NCI-H82 treated with DMSO at 0.1 percent for 48 hours (cell line): ENCODE results near the gene ZNF580.
A peak's percentile ranks its signal among the peaks of the same experiment; 100 is the strongest.

ENCODE experiments used
- DNase-seq: peaks from one replicate; lab custom pipeline; 2025; ENCODE audit not compliant: unreplicated experiment; lab: John Stamatoyannopoulos, UW

The ZNF580 gene

DNA sequence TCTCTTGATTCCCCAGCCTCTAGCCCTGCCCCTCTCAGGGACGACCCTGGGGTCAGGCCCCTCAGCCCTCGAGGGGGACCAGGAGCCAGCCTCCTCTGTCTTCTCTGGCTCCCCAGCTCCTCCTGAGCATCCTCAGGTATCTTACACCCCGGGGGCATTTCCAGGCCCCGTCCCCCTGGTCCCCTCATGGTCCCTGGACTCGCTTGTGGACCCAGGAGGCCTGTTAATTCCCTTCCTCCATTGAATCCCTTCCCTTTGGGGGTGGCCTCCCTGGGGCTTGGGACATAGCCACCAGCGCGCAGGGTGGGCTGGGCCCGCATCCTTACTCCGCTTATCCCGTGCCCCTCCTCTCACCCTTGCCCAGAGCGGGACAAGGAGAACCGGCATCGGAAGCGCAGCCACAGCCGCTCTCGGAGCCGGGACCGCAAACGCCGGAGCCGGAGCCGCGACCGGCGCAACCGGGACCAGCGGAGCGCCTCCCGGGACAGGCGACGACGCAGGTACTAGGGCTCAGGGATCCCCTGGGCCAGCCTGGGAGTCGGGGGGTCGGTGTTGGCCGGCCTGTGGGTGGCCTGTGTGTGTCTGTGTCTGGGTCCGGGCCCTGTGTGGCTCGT, 18.2 kb downstream of the ZNF580 start:
- DNase-seq = no peak

DNA sequence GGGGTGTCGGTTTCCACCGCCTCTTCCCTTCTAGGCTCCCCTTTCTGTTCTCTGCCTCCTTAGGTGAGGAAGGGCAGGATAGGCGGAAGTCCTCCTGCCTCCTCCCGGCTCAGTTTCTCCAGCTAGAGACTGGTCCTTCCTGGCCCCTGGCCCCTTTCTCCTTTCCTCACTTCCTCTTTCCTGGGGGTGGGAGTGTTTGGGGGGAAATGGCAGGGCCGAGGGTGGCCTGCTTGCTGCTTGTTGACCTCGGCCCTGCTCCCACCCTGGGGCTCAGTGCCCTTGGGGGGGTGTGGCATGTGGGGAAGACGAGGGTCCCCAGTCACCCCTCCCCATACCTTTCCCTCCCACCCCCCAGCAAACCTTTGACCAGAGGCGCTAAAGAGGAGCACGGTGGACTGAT, 19.0 kb downstream of the ZNF580 start:
- DNase-seq = no peak

DNA sequence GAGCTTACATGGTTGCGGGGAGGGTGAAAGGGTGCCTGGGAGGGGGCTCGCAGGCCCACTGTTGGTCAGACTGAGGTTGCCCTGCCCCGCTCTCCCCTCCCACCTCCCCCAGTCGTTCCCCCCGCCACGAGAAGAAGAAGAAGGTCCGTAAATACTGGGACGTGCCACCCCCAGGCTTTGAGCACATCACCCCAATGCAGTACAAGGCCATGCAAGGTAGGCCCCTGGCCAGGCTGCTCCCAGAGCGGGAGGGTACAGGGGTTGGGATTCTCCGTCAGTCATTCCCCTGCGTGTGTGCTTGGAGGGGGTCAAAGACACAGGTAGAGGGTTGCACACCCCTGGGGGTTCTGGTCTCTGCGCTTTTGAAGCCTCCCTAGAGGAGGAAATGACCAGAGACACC, 19.6 kb downstream of the ZNF580 start:
- DNase-seq = no peak

DNA sequence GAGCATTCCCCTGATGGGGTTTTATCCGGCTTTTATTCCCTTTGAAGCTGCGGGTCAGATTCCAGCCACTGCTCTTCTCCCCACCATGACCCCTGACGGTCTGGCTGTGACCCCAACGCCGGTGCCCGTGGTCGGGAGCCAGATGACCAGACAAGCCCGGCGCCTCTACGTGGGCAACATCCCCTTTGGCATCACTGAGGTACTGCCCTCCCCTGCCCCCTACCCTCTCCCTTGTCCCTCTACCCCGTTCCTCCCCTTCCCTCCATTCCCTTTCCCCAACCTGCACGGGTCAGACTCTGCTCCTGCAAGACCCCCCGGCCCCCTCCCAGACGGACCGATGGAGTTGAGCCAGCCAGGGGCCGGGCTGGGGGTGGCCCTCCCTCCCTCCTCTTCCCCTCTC, 20.2 kb downstream of the ZNF580 start:
- no peak for DNase-seq

DNA sequence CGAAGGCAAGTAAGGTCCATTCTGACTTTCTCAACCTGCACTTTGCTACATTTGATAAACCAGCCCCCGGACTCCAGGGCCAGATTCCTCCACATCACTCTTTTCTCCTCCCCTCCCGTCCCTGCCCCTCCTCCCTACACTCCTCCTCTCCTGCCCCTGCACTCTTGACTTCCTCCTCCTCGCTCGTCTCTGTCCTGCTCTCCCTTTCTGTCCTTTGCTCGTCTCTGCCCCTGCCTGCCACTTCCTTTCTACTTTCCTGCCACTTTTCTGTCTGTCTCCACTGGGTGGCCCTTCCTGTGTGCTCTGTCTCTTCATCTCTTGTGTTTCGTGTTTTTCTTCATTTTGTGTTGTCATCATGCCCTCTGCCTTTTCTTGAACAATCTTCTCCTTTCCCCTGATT, 21.0 kb downstream of the ZNF580 start:
- no peak for DNase-seq

DNA sequence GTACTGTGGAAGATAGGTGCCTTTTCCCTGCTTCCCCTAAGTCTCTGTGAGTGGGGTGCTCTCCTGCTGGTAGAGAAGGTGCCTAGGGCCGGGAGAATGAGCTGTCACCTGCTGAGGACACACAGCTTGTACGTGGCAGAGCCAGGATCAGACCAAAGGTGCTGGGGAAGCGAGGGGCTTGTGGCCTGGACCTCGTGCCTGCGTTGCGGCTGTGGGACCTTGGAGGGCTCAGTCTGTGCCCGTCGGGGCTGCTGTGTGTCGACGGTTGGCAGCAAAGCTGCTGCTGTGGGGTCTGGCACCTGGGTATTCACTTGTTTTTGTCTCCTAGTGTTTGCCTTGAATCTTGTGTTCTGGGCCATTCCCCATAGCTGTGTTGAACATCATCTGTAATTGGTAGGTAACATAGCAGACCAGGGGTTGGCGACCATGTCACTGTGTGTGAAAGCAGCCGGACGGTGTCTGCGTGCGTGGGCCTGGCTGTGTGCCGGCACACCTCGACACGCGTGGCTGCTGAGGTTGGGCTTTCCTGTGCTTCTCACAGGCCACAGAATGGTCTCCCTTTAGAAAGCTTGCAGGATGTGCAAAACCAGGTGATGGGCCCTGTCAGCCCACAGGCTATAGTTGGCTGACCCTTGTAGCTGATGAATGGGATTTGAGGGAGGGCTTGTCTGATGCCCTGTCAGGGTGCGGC, 23.2 kb downstream of the ZNF580 start:
- DNase-seq = no peak

DNA sequence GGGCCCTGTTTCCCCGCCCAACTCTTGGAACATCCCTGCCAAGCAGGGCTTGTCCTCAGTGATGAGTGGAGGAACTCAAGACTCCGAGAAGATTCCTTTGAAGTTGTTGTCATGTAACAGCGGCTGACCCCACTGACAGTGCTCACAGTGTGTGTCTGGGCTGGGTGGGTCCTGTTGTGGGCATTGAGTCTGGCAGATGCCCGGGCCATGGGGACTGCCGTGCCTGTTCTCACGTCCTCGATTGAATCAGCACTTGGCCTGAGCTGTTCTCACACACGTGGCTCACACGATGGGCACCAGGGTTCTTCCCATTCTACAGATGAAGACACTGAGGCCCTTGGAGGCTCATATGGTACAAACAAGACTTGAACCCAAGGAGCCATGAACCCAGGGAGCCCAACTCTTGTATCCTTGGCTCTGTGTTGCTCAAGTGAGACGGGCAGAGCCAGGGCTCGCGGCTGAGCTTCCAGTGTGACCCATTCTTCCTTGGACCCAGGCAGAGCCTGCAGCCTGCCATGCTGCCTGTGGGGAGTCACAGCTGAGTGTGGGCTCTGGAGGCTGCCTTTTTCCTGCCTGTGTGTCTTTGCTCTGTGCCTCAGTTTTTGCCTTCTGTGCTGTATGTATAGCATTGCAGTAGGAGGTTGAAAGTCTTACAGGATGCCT, 25.7 kb downstream of the ZNF580 start:
- no peak for DNase-seq

DNA sequence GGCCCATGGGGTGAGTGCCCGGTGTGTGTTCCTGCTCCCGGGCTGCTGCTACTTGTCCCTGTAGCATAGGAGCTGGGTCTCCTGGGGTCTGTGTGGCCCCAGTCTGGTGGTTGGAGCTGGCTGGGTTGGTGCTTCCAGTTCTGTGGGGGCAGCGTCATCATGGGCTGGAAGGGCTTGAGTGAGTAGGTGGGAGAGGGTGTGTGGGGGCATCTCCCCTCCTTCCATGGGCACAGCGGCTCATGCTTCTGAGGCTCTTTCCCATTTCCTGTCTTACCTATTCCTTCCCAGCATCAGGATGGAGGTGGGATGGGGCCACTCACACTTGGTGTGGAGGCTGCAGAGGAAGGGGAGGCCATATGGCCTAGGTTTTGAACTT, 26.2 kb downstream of the ZNF580 start:
- DNase-seq = no peak

DNA sequence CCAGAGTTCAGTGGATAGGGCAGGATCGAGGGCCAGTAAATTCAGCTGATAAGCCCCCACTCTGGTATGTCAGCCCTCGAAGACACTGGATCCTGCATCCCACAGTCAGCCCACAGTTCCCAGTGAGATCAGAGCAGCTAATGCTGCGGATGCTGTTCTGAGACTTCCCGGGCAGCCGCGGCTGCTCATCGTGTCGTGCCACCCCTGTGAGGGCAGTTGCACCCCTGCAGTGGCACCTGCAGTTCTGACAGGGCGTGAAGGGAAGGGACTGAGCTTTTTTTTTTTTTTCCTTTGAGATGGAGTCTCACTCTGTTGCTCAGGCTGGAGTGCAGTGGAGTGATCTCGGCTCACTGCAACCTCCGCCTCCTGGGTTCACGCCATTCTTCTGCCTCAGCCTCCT, 26.7 kb downstream of the ZNF580 start:
- no peak for DNase-seq

DNA sequence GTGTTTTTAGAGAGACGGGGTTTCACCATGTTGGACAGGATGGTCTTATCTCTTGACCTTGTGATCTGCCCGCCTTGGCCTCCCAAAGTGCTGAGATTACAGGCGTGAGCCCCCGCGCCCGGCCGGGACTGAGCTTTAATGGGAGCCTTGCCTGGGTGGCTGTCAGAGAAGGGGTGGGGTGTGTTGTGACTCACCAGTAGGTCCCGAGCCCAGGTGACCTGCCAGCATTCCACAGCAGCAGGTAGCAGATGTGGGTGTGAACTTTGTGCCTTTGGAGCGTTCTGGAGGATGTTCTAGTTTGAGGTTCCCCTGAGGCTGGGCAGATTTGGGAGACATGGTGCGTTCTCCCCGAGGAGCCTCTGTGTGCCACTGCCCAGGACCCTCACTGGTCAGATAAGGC, 27.2 kb downstream of the ZNF580 start:
- no peak for DNase-seq

DNA sequence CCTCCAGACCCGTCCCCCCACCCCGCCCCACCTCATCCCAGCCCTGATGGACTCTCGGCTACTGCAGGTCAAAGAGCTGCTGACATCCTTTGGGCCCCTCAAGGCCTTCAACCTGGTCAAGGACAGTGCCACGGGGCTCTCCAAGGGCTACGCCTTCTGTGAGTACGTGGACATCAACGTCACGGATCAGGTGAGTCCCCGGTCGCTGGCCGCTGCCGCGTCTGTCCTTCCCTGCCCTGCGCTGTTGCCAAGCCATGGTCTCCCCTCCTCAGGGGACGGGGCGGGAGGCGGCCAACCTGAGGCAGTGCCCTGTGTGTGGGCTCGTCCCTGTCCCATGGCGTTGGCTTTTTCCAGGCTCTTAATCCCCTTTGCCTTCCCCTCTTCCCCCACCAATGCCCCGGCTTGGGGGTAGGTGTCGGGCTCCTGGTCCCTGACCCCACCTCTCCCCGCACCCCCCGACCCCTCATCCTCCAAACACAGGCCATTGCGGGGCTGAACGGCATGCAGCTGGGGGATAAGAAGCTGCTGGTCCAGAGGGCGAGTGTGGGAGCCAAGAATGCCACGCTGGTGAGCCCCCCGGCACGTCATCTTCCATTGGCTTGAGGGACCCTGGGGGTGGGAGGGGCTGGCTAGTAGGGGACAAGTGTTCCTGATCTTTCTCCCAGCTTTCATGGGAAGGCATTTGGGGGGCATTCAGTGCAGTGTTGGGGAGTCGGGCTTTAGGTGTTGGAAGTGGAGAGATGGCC, 28.0 kb downstream of the ZNF580 start:
- DNase-seq = no peak

DNA sequence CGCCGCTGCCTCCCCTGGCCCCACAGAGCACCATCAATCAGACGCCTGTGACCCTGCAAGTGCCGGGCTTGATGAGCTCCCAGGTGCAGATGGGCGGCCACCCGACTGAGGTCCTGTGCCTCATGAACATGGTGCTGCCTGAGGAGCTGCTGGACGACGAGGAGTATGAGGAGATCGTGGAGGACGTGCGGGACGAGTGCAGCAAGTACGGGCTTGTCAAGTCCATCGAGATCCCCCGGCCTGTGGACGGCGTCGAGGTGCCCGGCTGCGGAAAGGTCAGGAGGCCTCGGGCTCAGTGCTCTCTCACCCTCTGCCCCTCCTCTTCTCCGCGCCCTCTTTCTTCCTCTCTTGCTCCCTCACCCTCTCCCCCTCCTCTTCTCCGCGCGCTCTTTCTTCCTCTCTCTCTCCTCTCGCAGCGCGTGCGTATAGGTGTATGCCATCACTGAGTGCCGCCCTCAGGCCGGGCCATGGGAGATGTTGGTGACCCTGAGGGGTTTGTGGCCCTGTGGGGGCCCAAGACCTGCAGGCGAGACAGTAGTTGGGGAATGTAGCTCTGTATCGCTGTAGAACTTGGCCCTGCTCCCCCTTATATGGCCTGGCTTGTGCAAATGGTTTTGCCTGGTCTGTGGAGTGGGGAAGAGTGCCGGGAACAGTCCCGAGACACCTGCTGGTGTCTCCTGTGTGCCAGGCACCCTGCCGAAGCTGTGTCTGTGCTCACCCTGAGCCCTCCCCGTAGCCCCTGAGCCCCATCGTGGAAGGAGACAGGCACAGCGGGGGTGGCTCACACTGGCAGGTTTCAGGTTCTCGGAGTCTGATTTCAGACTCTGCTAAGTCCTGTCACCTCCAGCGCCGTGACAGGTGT, 28.8 kb downstream of the ZNF580 start:
- no peak for DNase-seq

DNA sequence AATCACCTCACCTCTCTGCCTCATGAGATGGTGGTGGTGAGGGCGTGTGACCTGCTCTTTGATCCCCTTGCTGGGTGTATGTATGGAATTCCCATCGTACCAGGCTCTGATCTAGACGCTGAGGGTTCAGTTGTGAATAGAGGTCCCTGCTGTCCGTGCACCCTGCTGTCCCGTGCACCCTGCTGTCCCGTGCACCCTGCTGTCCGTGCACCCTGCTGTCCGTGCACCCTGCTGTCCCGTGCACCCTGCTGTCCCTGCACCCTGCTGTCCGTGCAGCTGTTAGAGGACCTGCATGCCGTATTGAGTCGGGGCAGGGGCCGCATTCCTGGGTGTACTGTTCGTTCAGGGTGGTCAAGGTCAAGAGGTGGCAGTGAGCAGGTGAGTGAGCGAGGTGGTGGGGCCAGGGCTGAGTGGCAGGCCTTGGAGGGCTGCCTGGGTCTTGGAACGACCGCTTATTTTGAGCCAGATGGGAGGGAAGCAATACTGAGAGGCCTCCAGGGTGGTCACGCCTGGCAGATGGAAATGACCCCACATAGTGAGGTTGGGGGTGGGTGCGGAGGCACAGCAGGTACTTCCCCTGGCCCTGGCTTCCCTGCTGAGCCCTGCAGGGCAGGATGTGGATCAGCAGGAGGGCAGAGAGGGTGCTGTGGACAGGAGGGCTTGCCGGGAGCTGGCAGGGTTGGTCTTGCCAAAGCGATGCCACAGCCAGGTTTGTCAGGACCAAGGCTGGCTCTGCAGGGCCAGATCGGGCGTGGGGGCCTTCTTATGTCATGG, 29.7 kb downstream of the ZNF580 start:
- no peak for DNase-seq

DNA sequence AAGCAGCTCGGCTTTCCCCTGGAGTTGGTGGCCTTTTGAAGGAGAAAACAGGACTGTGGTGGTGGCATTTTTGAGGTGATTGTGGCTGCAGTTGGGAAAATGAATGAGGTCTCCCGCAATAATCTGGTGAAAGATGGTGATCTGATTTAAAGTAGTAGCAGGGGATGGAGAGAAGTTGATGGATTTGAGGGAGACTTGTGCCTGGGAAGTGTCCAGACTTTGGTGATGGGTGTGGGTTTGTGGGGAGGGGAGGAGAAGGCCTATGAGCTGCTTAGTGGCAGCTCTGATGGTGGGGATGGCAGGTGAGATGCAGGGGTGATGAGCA, 30.2 kb downstream of the ZNF580 start:
- DNase-seq = no peak

DNA sequence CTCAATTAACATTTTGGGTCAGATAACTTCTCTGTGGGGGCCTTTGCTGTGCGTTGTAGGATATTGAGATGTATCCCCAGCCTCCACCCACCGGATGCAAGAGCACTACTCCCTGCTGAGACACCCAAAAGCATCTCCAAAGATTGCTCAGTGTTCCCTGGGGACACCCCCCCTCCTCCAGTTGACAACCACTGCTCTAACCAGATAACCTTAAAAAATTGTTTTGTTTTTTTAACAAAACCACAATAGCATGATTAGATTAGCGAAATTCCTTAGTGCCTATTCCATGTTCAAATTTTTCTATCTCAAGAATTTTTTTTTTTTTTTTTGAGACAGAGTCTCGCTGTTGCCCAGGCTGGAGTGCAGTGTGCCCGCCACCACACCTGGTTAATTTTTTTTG, 31.6 kb downstream of the ZNF580 start:
- DNase-seq = no peak

DNA sequence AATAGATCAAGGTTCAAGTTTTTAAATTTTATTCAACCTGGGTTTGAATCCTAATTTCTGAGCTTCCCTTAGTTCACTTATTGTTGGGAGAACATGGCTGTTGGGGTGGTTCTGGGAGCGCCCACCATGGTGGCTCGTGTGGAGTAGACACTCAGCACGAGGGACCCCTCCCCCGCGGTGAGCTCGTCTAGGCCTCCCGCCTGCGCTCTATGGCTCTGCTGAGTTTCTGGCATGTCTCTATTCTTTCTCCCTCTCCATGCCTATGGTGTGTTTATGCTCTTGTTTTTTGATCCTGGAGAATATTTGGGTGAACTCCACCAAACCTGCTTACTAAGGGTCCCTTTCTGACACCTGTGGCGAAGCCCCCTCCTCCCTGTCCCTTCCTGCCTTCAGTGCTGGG, 32.7 kb downstream of the ZNF580 start:
- no peak for DNase-seq

DNA sequence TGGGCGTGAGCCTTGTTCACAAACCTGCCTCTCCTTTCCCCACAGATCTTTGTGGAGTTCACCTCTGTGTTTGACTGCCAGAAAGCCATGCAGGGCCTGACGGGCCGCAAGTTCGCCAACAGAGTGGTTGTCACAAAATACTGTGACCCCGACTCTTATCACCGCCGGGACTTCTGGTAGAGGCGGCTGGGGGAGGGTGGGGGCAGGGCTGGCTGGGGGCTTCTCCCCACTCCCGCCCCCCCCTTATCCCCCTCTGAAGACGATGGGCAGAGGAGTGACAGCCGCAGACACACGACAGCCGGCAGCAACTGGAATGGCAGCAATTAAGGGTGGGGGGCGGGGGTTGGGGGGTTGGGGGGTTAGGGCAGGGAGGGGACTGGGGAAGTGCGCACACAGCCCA, 33.1 kb downstream of the ZNF580 start:
- DNase-seq = no peak

DNA sequence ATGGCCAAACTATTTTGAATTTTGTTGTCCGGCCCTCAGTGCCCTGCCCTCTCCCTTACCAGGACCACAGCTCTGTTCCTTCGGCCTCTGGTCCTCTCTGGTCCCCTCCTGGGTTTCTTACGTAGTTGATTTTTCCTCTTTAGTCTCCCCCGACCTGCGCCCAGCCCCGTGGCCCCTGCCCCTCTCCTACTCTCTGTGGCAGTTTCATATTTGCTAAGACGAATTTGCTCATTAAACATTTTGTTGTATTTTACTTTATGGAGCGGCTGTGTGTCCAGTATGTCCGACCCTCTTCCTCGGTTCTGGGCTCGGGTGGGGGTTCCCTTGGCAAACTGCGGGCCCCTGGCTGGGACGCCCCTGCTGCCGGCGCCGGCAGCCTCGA, 33.6 kb downstream of the ZNF580 start:
- no peak for DNase-seq

DNA sequence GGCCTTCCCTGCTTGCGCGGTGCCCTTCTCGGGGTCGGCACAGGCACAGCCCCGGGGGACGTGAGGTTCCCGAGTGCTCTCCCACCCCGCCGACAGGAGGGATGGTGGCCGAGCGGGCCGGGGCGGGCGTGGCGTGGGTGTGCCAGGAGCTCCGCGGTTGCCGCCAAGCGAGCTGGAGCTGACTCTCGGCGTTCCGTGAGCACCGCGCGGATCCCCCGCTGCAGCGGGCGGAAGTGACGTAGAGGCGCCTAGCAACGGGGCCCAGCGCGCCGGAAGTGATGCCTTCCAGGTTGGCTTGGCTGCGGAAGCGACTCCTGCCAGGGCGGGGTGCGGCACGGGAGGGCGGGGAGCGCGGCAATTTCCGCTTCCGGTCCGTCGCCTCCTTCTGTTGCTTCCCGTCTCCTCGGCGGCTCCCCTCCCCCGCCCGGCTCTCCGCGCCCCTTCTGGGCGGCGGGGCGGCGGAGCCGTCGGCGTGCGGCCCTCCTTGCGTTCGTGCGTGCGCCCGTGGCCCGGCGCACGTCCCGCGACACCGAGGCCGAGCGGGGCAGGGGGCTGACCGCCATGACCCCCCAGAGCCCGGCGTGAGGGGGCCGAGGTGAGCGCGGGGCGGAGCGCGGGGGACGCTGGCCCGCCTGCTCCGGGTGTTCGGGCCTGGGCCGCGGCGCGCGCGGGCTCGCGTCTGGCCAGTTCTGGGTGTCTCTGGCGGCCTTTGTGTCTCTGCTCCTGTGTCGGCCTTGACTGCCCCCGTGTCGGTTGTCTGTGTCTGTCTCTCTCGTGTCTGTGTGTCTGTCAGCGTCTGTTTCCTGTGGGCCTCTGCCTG, 34.2 kb downstream of the ZNF580 start, which contains the start of gene EPN1:
EPN1 (plus strand) TSS at position 386 of the 820 bp plus-strand sequence. CDS start 3,402 bp downstream, outside the sequence.
- DNase-seq = peak; percentile 83
